Stimulated activated CD4-positive, alpha-beta T cell treated with anti-CD3 and anti-CD28 coated beads, Interleukin-12 subunit alpha, Interleukin-12 subunit beta, amount 100 ng/mL, for 48 hours (primary cell): ENCODE results near the gene PRSS23.
"Not testable (repeated sequence)": the region's sequence is repeated elsewhere in the genome, so short reads cannot be mapped to it uniquely, and the experiment has no call there.

Source experiments
- DNase-seq, 3 donors: peaks; one replicate each; pipeline ENCODE4 v3.0.0-alpha.2; 2020; ENCODE audit warnings: low read depth in 2 of 3, low spot score in 1 of 3

The PRSS23 gene

DNA sequence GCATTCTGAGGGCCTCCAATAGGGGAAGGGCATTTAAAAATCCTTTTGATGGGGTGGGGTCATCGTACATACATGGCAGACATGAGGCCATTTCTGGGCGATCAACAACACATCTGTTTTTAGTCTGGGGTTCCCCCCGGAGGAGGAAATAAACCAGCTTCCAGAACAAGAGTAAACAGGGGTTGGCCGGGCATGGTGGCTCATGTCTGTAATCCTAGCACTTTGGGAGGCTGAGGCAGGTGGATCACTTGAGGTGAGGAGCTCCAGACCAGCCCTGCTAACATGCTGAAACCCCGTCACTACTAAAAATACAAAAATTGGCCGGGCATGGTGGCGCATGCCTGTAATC is 12.0 kb downstream of the PRSS23 start:
- DNase-seq, result no peak

DNA sequence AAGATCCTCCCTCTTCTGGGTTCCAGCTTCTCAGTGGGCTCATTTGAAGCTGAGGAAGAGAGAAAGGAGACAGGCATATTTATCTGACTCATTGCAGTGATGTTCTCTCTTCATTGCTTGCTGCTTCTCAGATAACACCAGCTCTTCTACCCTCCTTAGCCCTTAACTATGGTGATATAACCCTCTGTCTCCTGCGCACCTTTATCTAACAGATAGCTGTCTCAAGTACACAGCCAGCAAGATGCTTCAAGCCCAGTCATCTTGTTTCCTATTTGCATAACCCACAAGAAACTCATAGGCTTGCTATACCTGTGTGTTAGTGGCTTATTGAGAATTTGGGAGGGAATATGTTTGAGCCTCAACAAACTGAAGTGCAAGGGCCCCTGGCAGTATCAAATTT is 12.6 kb downstream of the PRSS23 start:
- DNase-seq, result no peak

DNA sequence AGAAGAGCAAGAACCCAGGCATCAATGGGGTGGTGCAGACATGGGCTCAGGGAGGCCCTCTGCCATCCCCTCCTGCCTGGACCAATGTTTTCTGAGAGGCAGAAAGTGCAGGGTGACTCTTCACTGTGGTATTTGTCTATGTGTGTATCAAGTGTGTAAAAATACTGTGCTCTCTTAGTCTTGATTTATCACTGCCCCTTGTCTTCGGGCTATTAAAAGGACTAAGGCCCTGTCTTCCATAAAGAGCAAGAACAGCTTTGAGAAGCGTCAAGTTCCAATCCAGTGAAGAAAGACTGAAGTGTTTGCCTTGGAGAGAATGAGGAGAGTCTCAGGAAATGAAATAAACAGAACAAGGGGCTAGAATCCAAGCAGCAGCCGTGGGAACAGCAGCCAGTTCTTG is 14.4 kb downstream of the PRSS23 start:
- DNase-seq, result no peak

DNA sequence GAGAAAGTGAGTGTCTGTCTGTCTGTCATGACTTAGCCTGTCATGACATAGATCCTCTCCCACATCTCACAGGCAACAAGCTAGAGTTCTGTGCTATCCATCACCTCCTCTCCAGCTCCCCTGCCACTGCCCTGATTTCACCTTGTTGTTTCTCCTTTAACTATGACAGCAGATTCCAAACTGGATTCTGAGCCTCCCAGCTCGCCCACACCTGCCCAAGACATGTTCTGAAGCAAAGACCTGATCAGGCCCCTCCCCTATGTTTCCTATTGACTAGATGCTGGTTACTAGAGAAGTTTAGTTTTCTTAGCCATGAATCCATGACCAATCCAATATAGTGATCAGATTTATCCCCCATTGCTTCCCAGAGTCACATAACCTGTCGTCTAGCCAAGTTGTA is 15.4 kb downstream of the PRSS23 start:
- DNase-seq, result no peak

DNA sequence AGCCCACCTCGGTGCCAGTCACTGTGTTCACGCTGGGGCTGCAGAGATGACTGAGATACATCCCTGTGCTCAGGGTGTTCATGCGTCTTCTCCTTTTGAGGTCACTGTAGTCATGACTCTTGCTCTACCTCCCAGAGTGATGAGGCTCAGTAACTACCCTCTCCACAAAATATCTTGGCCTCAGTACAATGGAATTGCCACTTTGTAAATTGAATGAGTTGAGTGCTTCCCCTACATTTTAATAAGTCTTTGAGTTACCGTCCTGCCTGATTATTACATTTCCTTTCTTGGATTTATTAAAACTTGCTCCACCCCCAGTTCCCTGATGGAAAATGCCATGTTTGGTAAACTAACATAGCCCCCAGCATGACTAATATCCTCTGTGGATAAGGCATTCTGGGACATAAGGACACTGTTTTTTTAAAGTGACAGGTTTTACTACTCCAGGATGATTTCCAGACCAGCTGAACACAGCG is 15.9 kb downstream of the PRSS23 start:
- no peak for DNase-seq

DNA sequence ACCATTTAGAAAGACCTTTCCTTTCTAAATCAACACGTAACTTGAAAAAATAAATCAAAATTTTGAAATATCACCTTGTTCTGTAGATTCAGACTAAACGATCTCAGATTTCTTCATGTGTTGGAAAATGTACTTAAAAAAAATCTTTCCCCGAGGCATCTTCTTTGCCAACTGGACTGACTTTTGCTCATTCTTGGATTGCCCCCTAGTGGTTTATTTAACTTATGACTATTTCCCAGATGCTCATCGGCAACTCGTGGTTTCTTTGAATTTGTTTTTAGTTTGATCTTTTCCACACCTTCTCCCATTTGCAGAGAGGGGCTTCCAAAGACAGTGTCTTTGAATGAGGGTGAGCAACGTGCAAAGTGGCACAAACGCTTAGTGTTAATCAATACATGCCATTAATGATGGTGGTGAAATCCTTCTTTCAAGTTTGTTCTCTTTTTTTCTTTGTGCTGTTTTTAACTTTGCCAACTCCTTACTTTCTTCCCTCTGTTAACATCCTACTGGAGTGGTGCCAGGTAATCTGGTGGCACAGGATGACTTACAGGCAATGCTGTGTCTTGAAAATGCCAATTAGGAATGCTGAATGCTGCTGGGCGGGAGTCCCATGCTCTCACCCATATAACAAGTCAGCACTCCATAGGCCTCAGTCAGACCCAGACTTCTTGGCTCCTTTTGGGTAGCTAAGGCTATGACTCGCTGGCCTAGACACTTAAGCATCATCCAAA is 18.3 kb downstream of the PRSS23 start:
- no peak for DNase-seq

DNA sequence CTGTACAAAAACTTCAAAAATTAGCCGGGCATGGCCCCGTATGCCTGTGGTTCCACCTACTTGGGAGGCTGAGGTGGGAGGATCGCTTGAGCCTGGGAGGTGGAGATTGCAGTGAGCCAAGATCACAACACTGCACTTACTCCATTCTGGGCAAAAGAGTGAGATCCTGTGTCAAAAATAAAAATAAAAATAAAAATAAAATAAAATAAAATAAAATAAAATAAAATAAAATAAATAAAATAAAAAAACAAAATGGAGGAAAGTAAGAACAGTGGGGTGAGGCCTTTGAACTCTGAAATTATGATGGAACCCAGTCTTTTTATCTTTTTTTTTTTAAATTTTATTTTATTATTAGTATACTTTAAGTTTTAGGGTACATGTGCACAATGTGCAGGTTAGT is 23.8 kb downstream of the PRSS23 start:
- DNase-seq, result not testable (repeated sequence)

DNA sequence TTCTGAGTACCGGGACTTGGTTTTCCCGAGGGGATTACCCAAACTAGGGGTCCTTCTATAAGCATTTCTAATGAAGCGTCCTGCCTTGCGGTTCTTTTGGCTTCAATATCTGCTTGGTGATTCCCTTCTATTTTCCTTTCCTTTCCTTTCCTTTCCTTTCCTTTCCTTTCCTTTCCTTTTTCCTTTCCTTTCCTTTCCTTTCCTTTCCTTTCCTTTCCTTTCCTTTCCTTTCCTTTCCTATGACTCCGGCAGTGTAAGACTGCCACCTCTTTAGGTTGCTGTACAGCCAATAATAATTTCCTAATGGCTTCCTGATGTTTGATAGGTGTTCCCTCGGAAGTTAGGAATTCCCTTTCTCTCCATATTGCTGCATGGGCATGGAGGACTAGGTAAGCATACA is 34.0 kb downstream of the PRSS23 start:
- not testable (repeated sequence) for DNase-seq

DNA sequence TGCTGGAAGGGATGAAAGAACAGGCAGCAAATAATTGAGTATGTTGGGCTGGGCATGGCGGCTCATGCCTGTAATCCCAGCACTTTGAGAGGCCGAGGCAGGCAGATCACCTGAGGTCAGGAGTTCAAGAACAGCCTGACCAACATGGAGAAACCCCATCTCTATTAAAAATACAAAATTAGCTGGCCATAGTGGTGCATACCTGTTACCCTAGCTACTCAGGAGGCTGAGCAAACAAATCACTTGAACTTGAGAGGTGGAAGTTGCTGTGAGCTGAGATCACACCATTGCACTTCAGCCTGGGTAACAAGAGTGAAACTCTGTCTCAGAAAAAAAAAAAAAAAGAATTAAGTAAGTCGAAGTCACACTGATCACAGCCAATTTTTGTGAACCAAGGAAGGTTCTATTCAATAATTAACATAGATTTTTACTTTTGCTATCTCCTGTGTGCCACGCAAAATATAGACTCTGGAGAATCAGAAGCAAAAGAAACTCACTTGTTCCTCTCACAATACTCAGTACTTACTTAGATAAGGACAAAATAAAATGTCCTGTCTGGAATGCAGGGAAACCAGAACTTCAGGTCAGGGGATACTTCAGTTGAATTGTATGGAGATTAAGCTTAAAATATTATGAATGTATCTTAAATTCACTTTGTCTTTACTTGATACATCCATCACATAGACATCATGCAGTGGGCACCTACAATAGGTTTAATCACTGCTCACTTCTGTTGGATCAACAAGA is 44.6 kb downstream of the PRSS23 start:
- DNase-seq, result not testable (repeated sequence)

DNA sequence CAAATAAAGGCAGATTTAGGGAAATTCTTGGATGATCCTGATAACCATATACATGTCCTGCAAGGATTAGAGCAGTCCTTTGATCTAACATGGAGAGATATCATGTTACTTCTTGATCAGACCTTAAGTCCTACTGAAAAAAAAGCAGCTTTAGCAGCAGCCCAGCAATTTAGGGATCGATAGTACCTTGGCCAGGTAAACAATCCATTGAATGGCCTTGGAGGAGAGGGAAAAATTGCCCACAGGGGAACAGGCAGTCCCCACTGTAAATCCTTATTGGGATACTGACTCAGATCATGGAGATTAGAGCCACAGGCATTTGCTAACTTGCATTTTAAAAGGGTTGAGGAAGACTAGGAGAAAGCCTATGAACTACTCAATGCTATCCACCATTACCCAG is 47.8 kb downstream of the PRSS23 start:
- no peak for DNase-seq

DNA sequence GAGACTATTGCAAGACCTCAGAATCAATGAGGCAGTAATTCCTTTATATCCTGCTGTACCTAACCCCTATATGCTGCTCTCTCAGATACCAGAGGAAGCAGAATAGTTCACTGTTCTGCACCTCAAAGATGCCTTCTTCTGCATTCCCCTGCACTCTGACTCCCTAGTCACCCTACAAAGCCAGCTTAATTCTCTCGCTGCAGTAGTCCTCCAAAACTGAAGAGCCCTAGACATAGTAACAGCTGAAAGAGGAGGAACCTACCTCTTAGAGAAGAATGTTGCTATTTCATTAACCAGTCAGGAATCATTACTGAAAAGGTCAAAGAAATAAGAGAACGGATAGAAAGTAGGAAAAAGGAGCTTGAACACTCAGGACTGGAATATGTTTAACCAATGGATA is 49.3 kb downstream of the PRSS23 start:
- no peak for DNase-seq
